ENCODE measurements around the gene RAD18.
A peak's percentile ranks its signal among the peaks of the same experiment; 100 is the strongest.

Gene RAD18

DNA sequence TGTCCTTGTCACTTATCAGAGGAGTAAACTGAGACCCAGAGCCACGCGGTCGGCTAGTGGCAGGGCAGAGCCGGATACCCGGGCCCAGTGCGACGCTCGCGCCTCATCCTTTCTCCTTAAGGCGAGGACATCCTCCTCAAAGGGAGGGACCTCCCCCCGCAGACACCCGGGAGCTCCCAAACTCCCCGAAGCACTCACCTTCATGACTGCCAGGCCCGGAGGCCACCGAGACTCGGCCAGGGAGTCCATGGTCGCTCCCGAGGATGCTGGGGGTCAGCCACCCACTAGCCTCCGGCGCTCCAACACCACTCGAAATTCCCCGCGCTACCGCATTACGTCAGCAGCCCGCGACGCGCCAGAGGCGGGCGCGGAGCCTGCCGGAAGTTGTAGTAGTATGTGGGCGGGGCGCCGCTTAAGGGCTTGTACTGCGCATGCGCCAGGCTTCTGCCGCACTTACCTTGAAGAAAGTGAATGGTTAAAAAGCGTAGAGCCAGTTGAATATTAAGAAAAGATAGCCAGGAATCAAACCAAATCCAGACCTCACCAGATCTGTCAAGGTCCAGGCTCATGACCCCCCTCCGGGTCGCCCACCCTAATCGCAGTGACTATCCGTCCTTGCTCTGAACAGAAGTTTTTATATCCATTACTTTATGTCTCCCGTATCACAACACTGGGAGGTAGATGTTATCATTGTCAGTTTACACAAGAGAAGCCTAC lies at the start of gene RAD18:
TSS of gene RAD18 (minus strand) at position 336 of the 717 bp plus-strand sequence. CDS start at position 249, 87 bp downstream.
- TF ChIP-seq, protein P1, sequence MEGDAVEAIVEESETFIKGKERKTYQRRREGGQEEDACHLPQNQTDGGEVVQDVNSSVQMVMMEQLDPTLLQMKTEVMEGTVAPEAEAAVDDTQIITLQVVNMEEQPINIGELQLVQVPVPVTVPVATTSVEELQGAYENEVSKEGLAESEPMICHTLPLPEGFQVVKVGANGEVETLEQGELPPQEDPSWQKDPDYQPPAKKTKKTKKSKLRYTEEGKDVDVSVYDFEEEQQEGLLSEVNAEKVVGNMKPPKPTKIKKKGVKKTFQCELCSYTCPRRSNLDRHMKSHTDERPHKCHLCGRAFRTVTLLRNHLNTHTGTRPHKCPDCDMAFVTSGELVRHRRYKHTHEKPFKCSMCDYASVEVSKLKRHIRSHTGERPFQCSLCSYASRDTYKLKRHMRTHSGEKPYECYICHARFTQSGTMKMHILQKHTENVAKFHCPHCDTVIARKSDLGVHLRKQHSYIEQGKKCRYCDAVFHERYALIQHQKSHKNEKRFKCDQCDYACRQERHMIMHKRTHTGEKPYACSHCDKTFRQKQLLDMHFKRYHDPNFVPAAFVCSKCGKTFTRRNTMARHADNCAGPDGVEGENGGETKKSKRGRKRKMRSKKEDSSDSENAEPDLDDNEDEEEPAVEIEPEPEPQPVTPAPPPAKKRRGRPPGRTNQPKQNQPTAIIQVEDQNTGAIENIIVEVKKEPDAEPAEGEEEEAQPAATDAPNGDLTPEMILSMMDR (IDR thresholded peaks at IDR 0.05; ENCODE audit: low read length): no peak
- no peak for TF ChIP-seq EZH2 (IDR thresholded peaks at IDR 0.05; ENCODE audit: borderline replicate concordance, low read length)
- no peaks in the 10 kb centered on the region for H4K20me1 ChIP-seq (ENCODE audit: insufficient read depth, low read length)
- H2AFZ ChIP-seq (ENCODE audit: low read length): peak within 1 kb of the TSS; percentile 97
- H3K9me2 ChIP-seq (ENCODE audit: low read depth, low read length): no peaks in the 10 kb centered on the region
- peak within 1 kb of the TSS; percentile 72 for H3K9ac ChIP-seq (ENCODE audit: low read length)
- peaks cover 45% of the 10 kb centered on the region for H3K4me1 ChIP-seq (ENCODE audit: insufficient read depth, low read length, severe bottlenecking)
- peaks cover 36% of the 10 kb centered on the region for H3K79me2 ChIP-seq (ENCODE audit: insufficient read depth, low read length)
- H3K36me3 ChIP-seq (ENCODE audit: insufficient read depth, low read length): peaks cover 11% of the 10 kb centered on the region; the same call in 1 of the 2 replicates
- no peaks in the 10 kb centered on the region for H3K27me3 ChIP-seq (ENCODE audit: insufficient read depth, low read length)
- no peaks in the 10 kb centered on the region for H3K9me3 ChIP-seq (ENCODE audit: low read length)
- H3K27ac ChIP-seq (ENCODE audit: low read depth, low read length, poor library complexity, severe bottlenecking): no peak within 1 kb of the TSS
- no peaks in the 10 kb centered on the region for H3F3A ChIP-seq (ENCODE audit: insufficient read depth, low read length)
- H3K4me3 ChIP-seq (ENCODE audit: low read depth, low read length, poor library complexity, severe bottlenecking): peak within 1 kb of the TSS; percentile 80
- H3K4me2 ChIP-seq (ENCODE audit: low read length): peak within 1 kb of the TSS; percentile 91

DNA sequence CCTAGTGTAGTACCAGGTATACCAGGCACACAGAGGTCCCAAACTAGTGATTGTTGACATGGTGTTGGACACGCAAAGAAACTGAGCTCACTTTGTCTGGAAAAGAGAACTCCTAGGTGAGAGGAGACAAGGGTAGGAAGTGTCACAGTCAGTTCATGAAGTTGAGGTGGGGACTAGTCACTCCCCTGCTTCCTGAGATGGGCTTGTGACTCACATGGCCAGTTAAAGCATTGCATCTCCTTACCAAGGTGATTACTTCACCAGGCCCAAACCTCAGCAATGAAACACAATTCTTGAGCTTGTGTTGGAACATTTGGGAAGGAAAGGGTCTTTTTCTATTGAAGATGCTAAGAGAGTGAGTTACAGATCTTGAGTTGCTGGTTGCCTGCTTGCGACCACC lies 49.2 kb upstream of the RAD18 start:
- Histone ChIP-seq H3F3A (ENCODE audit: insufficient read depth, low read length) (no peaks in the 10 kb centered on the region), H3K9me2 (ENCODE audit: low read depth, low read length) (no peaks in the 10 kb centered on the region), H3K27ac (ENCODE audit: low read depth, low read length, poor library complexity, severe bottlenecking) (no peak overlapping the region), H3K4me1 (ENCODE audit: insufficient read depth, low read length, severe bottlenecking) (no peaks in the 10 kb centered on the region), H3K4me3 (ENCODE audit: low read depth, low read length, poor library complexity, severe bottlenecking) (no peak overlapping the region), H3K36me3 (ENCODE audit: insufficient read depth, low read length) (no peaks in the 10 kb centered on the region), H2AFZ (ENCODE audit: low read length) (no peak overlapping the region), H3K9ac (ENCODE audit: low read length) (no peak overlapping the region), H3K4me2 (ENCODE audit: low read length) (no peak overlapping the region), H3K79me2 (ENCODE audit: insufficient read depth, low read length) (no peaks in the 10 kb centered on the region), H3K9me3 (ENCODE audit: low read length) (no peaks in the 10 kb centered on the region), H3K27me3 (ENCODE audit: insufficient read depth, low read length) (no peaks in the 10 kb centered on the region), H4K20me1 (ENCODE audit: insufficient read depth, low read length) (no peaks in the 10 kb centered on the region)
- no peak for TF ChIP-seq EZH2 (IDR thresholded peaks at IDR 0.05; ENCODE audit: borderline replicate concordance, low read length)
- TF ChIP-seq, protein P1 (IDR thresholded peaks at IDR 0.05; ENCODE audit: low read length): no peak

DNA sequence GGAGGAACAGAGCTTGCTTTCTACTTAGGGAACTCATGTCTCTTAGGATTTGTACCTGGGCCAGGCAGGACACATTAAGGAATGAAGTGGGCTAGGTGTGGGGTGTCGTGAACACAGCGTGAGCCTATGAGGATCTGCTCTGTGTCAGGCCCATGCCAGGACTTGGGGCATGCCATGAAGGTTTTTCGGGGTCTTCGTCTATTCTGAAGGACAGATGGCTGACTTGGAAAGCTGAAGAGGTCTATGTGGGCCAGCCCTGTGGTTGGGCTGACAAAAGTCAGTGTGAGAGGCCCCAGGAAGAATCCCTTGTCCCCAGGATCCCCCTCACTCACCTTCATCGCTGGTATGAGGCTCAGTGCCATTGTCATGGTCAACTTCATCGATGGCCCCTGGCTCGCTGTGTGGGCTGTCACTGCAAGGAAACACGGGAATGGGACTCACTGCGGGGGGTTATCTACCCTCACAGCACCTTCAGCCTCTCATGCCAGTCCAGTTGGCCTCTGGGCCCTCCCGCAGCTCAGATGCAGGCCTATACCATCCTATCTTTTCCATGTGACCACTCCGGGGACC lies 46.8 kb upstream of the RAD18 start:
- Histone ChIP-seq H2AFZ (ENCODE audit: low read length) (no peak overlapping the region), H3K4me1 (ENCODE audit: insufficient read depth, low read length, severe bottlenecking) (no peaks in the 10 kb centered on the region), H3K9me3 (ENCODE audit: low read length) (no peaks in the 10 kb centered on the region), H3K9ac (ENCODE audit: low read length) (no peak overlapping the region), H3K4me3 (ENCODE audit: low read depth, low read length, poor library complexity, severe bottlenecking) (no peak overlapping the region), H3K27ac (ENCODE audit: low read depth, low read length, poor library complexity, severe bottlenecking) (no peak overlapping the region), H3K27me3 (ENCODE audit: insufficient read depth, low read length) (no peaks in the 10 kb centered on the region), H4K20me1 (ENCODE audit: insufficient read depth, low read length) (no peaks in the 10 kb centered on the region), H3K79me2 (ENCODE audit: insufficient read depth, low read length) (no peaks in the 10 kb centered on the region), H3K9me2 (ENCODE audit: low read depth, low read length) (no peaks in the 10 kb centered on the region), H3K36me3 (ENCODE audit: insufficient read depth, low read length) (no peaks in the 10 kb centered on the region), H3K4me2 (ENCODE audit: low read length) (no peak overlapping the region), H3F3A (ENCODE audit: insufficient read depth, low read length) (no peaks in the 10 kb centered on the region)
- TF ChIP-seq, protein P1 (IDR thresholded peaks at IDR 0.05; ENCODE audit: low read length): no peak
- no peak for TF ChIP-seq EZH2 (IDR thresholded peaks at IDR 0.05; ENCODE audit: borderline replicate concordance, low read length)

Data from OCI-LY1 (cell line).